HepG2 (cell line): ENCODE data around the gene HOXD12. TPM values are rescaled to one million over a fixed set of nuclear protein-coding genes. Genes with fewer than 3 reads are reported as not detected.

Experiments used
- GLI4 ChIP-seq: sonication (generic); formaldehyde crosslinking; IDR thresholded peaks from 2 replicates; pipeline ENCODE4 v1.5.1; 2020; ENCODE audit warnings: missing genetic modification reagents, mild to moderate bottlenecking, moderate library complexity, borderline replicate concordance
- MIER2 ChIP-seq: IDR thresholded peaks from 2 replicates; pipeline ENCODE4 v1.6.1; 2016; ENCODE audit warnings: missing biosample characterization, missing genetic modification reagents
- SP2 ChIP-seq: sonication (generic); formaldehyde crosslinking; IDR thresholded peaks from 2 replicates; pipeline ENCODE4 v1.5.1; 2020; ENCODE audit warnings: mild to moderate bottlenecking, missing genetic modification reagents
- ZFP41 ChIP-seq: sonication (generic); formaldehyde crosslinking; IDR thresholded peaks from 2 replicates; pipeline ENCODE4 v1.4.0; 2020; ENCODE audit warnings: mild to moderate bottlenecking, missing genetic modification reagents, borderline replicate concordance
- ZNF207 ChIP-seq: fragments of 450-650 bp; IDR thresholded peaks from 2 replicates; pipeline ENCODE4 v1.6.1; 2016; ENCODE audit warnings: antibody characterized with exemption, borderline replicate concordance
- ZNF501 ChIP-seq: sonication (generic); formaldehyde crosslinking; IDR thresholded peaks from 2 replicates; pipeline ENCODE4 v1.5.1; 2020; ENCODE audit warnings: mild to moderate bottlenecking, moderate library complexity, missing genetic modification reagents
- ZNF773 ChIP-seq: sonication (generic); formaldehyde crosslinking; IDR thresholded peaks from 2 replicates; pipeline ENCODE4 v1.4.0; 2020; ENCODE audit warnings: missing genetic modification reagents, borderline replicate concordance
- ZNF780A ChIP-seq: sonication (generic); formaldehyde crosslinking; IDR thresholded peaks from 2 replicates; pipeline ENCODE4 v1.8.0; 2022; ENCODE audit warnings: mild to moderate bottlenecking, missing genetic modification reagents, moderate library complexity
- polyA plus RNA-seq, 8 experiments: library from polyadenylated mRNA; depleted of rRNA in 3 of 8; stranded (reverse) in 7 of 8; unstranded in 1 of 8; fragments of >200 nt; fragmentation: Illumina TruSeq in 4 of 8; extraction: Trizol in 4 of 8; gene quantifications; 2 replicates each; pipeline versions ENCODE4 v1.2.1 to v1.2.3, GENCODE V29; 2011 to 2016; ENCODE audit warnings: low read depth in 4 of 8, missing spikeins in 1 of 8, mixed read lengths in 1 of 8; ENCODE audit not compliant: insufficient read depth in 1 of 8
- total RNA-seq, 5 experiments: library from RNA; depleted of rRNA; stranded (reverse); fragments of >200 nt; fragmentation: Illumina TruSeq; extraction: Trizol; gene quantifications; 2 replicates each; pipeline ENCODE4 v1.2.3, GENCODE V29; 2016; ENCODE audit warnings: low read depth in 1 of 5
- TF ChIP-seq, protein P1 (sequence below): sonication (generic); formaldehyde crosslinking; IDR thresholded peaks from one replicate; pipeline ENCODE4 v1.5.1; 2020; ENCODE audit warnings: mild to moderate bottlenecking, missing genetic modification reagents; ENCODE audit errors: not compliant biosample characterization
- TF ChIP-seq, protein P2 (sequence below): sonication (generic); formaldehyde crosslinking; IDR thresholded peaks from 2 replicates; pipeline ENCODE4 v1.5.0; 2020; ENCODE audit warnings: missing genetic modification reagents, mild to moderate bottlenecking, borderline replicate concordance
- TF ChIP-seq, protein P3 (sequence below): sonication (generic); formaldehyde crosslinking; IDR thresholded peaks from 2 replicates; pipeline ENCODE4 v1.5.0; 2020; ENCODE audit warnings: mild to moderate bottlenecking, missing genetic modification reagents

HOXD12 gene
- total and polyA plus RNA-seq, 2 of the 13 experiments (the other 11 are each of a cell fraction or from before 2014, with no cell fraction given): not detected

DNA sequence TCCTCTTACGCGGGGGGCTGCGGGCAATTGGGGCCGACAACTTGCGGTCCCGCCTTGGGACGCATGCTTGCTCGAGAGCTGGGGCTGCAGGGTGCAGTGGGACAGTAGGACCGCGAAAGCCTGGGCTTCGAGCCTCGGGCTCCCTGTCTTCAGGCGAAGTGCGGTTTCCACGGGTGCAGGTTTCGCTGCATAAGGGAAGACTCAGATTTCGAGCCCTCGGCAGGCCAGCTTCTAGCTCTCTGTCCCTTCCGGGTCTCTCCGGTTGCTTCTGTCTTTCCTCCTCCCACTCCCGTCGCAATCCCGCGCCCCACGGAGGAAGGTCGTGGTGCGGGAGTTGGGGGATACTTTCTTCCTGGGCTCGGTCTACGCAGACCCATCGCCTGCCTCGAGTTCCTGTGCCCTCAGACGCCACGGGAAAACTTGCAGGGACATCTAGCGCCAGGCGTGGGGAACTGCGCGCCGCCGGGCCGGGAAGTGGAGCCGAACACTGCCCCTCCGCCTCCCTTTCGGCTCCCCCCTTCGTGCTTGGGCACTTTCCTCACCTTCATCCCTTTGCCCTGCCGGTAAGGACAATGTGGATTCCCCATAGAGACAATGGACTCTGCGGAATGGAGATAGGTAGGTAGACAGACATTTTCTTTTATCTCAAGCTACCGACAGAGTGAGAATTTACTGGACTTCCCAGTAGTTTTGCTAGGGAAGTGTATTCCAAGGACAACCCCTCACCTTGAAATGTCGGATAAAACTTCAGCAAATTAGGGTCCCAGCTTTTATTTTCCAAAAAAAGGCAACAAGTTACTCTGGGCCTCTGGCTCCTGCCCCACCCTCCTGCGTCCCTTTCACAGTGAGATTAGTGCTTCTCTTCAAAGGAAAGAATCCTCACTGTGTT, 11.3 kb upstream of the HOXD12 start (continued):
- TF ChIP-seq, protein P1, sequence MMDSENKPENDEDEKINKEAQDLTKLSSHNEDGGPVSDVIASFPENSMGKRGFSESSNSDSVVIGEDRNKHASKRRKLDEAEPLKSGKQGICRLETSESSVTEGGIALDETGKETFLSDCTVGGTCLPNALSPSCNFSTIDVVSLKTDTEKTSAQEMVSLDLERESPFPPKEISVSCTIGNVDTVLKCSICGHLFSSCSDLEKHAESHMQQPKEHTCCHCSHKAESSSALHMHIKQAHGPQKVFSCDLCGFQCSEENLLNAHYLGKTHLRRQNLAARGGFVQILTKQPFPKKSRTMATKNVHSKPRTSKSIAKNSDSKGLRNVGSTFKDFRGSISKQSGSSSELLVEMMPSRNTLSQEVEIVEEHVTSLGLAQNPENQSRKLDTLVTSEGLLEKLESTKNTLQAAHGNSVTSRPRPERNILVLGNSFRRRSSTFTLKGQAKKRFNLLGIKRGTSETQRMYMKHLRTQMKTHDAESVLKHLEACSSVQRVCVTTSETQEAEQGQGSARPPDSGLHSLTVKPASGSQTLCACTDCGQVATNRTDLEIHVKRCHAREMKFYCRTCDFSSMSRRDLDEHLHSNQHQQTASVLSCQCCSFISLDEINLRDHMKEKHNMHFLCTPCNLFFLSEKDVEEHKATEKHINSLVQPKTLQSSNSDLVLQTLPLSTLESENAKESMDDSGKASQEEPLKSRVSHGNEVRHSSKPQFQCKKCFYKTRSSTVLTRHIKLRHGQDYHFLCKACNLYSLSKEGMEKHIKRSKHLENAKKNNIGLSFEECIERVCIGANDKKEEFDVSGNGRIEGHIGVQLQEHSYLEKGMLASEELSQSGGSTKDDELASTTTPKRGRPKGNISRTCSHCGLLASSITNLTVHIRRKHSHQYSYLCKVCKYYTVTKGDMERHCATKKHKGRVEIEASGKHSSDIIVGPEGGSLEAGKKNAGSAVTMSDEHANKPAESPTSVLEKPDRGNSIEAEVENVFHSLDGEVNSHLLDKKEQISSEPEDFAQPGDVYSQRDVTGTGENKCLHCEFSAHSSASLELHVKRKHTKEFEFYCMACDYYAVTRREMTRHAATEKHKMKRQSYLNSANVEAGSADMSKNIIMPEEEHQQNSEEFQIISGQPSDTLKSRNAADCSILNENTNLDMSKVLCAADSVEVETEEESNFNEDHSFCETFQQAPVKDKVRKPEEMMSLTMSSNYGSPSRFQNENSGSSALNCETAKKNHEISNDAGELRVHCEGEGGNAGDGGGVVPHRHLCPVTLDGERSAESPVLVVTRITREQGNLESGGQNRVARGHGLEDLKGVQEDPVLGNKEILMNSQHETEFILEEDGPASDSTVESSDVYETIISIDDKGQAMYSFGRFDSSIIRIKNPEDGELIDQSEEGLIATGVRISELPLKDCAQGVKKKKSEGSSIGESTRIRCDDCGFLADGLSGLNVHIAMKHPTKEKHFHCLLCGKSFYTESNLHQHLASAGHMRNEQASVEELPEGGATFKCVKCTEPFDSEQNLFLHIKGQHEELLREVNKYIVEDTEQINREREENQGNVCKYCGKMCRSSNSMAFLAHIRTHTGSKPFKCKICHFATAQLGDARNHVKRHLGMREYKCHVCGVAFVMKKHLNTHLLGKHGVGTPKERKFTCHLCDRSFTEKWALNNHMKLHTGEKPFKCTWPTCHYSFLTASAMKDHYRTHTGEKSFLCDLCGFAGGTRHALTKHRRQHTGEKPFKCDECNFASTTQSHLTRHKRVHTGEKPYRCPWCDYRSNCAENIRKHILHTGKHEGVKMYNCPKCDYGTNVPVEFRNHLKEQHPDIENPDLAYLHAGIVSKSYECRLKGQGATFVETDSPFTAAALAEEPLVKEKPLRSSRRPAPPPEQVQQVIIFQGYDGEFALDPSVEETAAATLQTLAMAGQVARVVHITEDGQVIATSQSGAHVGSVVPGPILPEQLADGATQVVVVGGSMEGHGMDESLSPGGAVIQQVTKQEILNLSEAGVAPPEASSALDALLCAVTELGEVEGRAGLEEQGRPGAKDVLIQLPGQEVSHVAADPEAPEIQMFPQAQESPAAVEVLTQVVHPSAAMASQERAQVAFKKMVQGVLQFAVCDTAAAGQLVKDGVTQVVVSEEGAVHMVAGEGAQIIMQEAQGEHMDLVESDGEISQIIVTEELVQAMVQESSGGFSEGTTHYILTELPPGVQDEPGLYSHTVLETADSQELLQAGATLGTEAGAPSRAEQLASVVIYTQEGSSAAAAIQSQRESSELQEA: peak; percentile 31
- TF ChIP-seq GLI4 (CRISPR knock-in tag) (peak; percentile 75; the same call in 1 of the 2 replicates), ZFP41 (CRISPR knock-in tag) (no peak), ZNF773 (CRISPR knock-in tag) (no peak), MIER2 (CRISPR knock-in tag) (peak; percentile 48; the same call in 1 of the 2 replicates), ZNF207 (no peak), SP2 (CRISPR knock-in tag) (no peak; the same call in 1 of the 2 replicates), ZNF780A (CRISPR knock-in tag) (no peak), ZNF501 (peak; percentile 79; the same call in 1 of the 2 replicates)
- TF ChIP-seq, protein P2, sequence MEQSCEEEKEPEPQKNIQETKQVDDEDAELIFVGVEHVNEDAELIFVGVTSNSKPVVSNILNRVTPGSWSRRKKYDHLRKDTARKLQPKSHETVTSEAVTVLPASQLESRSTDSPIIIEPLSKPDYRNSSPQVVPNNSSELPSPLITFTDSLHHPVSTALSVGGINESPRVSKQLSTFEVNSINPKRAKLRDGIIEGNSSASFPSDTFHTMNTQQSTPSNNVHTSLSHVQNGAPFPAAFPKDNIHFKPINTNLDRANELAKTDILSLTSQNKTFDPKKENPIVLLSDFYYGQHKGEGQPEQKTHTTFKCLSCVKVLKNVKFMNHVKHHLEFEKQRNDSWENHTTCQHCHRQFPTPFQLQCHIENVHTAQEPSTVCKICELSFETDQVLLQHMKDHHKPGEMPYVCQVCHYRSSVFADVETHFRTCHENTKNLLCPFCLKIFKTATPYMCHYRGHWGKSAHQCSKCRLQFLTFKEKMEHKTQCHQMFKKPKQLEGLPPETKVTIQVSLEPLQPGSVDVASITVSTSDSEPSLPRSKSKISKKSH (CRISPR knock-in tag): peak; percentile 81; the same call in 1 of the 2 replicates
- TF ChIP-seq, protein P3, sequence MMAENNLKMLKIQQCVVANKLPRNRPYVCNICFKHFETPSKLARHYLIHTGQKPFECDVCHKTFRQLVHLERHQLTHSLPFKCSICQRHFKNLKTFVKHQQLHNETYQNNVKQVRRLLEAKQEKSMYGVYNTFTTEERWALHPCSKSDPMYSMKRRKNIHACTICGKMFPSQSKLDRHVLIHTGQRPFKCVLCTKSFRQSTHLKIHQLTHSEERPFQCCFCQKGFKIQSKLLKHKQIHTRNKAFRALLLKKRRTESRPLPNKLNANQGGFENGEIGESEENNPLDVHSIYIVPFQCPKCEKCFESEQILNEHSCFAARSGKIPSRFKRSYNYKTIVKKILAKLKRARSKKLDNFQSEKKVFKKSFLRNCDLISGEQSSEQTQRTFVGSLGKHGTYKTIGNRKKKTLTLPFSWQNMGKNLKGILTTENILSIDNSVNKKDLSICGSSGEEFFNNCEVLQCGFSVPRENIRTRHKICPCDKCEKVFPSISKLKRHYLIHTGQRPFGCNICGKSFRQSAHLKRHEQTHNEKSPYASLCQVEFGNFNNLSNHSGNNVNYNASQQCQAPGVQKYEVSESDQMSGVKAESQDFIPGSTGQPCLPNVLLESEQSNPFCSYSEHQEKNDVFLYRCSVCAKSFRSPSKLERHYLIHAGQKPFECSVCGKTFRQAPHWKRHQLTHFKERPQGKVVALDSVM: no peak
